WTC11 (cell line): ENCODE measurements around the gene STXBP3. TPM values are rescaled to one million over a fixed set of nuclear protein-coding genes. Genes with fewer than 3 reads are reported as not detected.

Source experiments
- ATAC-seq: fragments of 200-7000 bp; cut with Tn5 transposase; 2 replicates; pipeline ENCODE4 v1.10.0; 2021; ENCODE audit warnings: mild to moderate bottlenecking, moderate library complexity
- CTCF ChIA-PET: fragments of 300-600 bp; sonication (Branson Sonifier 250); formaldehyde crosslinking; loops from one replicate; lab custom pipeline; 2021; ENCODE audit warnings: antibody characterized with exemption; lab: Charles Lee
- POLR2A ChIA-PET: fragments of 350-600 bp; sonication (Branson Sonifier 250); formaldehyde crosslinking; loops from one replicate; lab custom pipeline; 2021; ENCODE audit warnings: antibody characterized with exemption; lab: Charles Lee
- DNase-seq: peaks from one replicate; pipeline ENCODE4 v3.0.0; 2021; ENCODE audit warnings: low spot score
- H3K27ac Mint-ChIP-seq: 2 replicates; pipeline ENCODE4 v1.8.0; 2021; ENCODE audit warnings: mixed read lengths
- H3K27me3 Mint-ChIP-seq: 2 replicates; pipeline ENCODE4 v1.8.0; 2021; ENCODE audit warnings: low read depth, mild to moderate bottlenecking, moderate library complexity, mixed read lengths
- H3K36me3 Mint-ChIP-seq: 2 replicates; pipeline ENCODE4 v1.8.0; 2021; ENCODE audit warnings: mixed read lengths
- H3K4me1 Mint-ChIP-seq: 2 replicates; pipeline ENCODE4 v1.8.0; 2022; ENCODE audit warnings: mixed read lengths
- H3K4me3 Mint-ChIP-seq: 2 replicates; pipeline ENCODE4 v1.8.0; 2021; ENCODE audit warnings: mild to moderate bottlenecking, moderate library complexity, mixed read lengths
- H3K9me3 Mint-ChIP-seq: 2 replicates; pipeline ENCODE4 v1.8.0; 2021; ENCODE audit warnings: mixed read lengths
- ATF1 ChIP-seq: sonication (generic); formaldehyde crosslinking; IDR thresholded peaks from 2 replicates; pipeline ENCODE4 v1.8.1; 2023; ENCODE audit warnings: mild to moderate bottlenecking, moderate library complexity, missing genetic modification reagents
- FOXJ3 ChIP-seq: sonication (generic); formaldehyde crosslinking; IDR thresholded peaks from 2 replicates; pipeline ENCODE4 v1.9.0; 2021; ENCODE audit warnings: missing genetic modification reagents, mild to moderate bottlenecking, borderline replicate concordance
- FOXP1 ChIP-seq: sonication (generic); formaldehyde crosslinking; IDR thresholded peaks from 2 replicates; pipeline ENCODE4 v1.8.0; 2022; ENCODE audit warnings: missing genetic modification reagents, mild to moderate bottlenecking, moderate library complexity, borderline replicate concordance
- GRHL2 ChIP-seq: fragments of 250-450 bp; sonication (Bioruptor Pico); IDR thresholded peaks from 2 replicates; pipeline ENCODE4 v1.8.0; 2022; ENCODE audit warnings: mild to moderate bottlenecking, moderate library complexity; ENCODE audit not compliant: insufficient replicate concordance, severe bottlenecking
- IRF2 ChIP-seq: sonication (generic); formaldehyde crosslinking; IDR thresholded peaks from 2 replicates; pipeline ENCODE4 v1.8.0; 2022; ENCODE audit warnings: low read depth, missing genetic modification reagents, borderline replicate concordance
- JAZF1 ChIP-seq: fragments of 250-450 bp; sonication (Bioruptor Pico); IDR thresholded peaks from 2 replicates; pipeline ENCODE4 v1.9.0; 2021; ENCODE audit warnings: moderate library complexity, mild to moderate bottlenecking, inconsistent platforms
- JUN ChIP-seq: sonication (generic); formaldehyde crosslinking; IDR thresholded peaks from 2 replicates; pipeline ENCODE4 v1.8.0; 2023; ENCODE audit warnings: mild to moderate bottlenecking, missing genetic modification reagents
- NFATC4 ChIP-seq: fragments of 250-450 bp; sonication (Bioruptor Pico); IDR thresholded peaks from 2 replicates; pipeline ENCODE4 v1.9.0; 2021; ENCODE audit warnings: mild to moderate bottlenecking
- NR1H2 ChIP-seq: sonication (generic); formaldehyde crosslinking; IDR thresholded peaks from 2 replicates; pipeline ENCODE4 v1.9.0; 2021; ENCODE audit warnings: mild to moderate bottlenecking, moderate library complexity, missing genetic modification reagents
- NR3C1 ChIP-seq: sonication (generic); formaldehyde crosslinking; conservative IDR thresholded peaks from 2 replicates; pipeline ENCODE4 v1.8.1; 2023; ENCODE audit warnings: low read depth, mild to moderate bottlenecking, missing genetic modification reagents
- TCF7 ChIP-seq: sonication (generic); formaldehyde crosslinking; IDR thresholded peaks from 2 replicates; pipeline ENCODE4 v1.8.0; 2022; ENCODE audit warnings: mild to moderate bottlenecking, low read depth, missing genetic modification reagents, moderate library complexity
- TP53 ChIP-seq: sonication (generic); formaldehyde crosslinking; IDR thresholded peaks from 2 replicates; pipeline ENCODE4 v1.8.1; 2023; ENCODE audit warnings: mild to moderate bottlenecking, missing genetic modification reagents
- ZNF219 ChIP-seq: sonication (generic); formaldehyde crosslinking; IDR thresholded peaks from 2 replicates; pipeline ENCODE4 v1.8.0; 2023; ENCODE audit warnings: missing genetic modification reagents, mild to moderate bottlenecking, borderline replicate concordance
- ZNF232 ChIP-seq: sonication (generic); formaldehyde crosslinking; IDR thresholded peaks from 2 replicates; pipeline ENCODE4 v1.8.0; 2022; ENCODE audit warnings: mild to moderate bottlenecking, missing genetic modification reagents
- ZNF317 ChIP-seq: sonication (generic); formaldehyde crosslinking; IDR thresholded peaks from 2 replicates; pipeline ENCODE4 v1.8.1; 2023; ENCODE audit warnings: low read depth, mild to moderate bottlenecking, moderate library complexity, missing genetic modification reagents, borderline replicate concordance
- ZNF416 ChIP-seq: fragments of 250-450 bp; sonication (Bioruptor Pico); IDR thresholded peaks from 2 replicates; pipeline ENCODE4 v1.9.0; 2021; ENCODE audit warnings: mild to moderate bottlenecking, inconsistent platforms
- total RNA-seq: library from RNA; stranded (reverse); gene quantifications from 3 replicates; pipeline ENCODE4 v1.2.3, GENCODE V29; 2021
- TF ChIP-seq, protein P1 (sequence below): sonication (generic); formaldehyde crosslinking; IDR thresholded peaks from 2 replicates; pipeline ENCODE4 v1.8.0; 2022; ENCODE audit warnings: mild to moderate bottlenecking, missing genetic modification reagents
- TF ChIP-seq, protein P2 (sequence below): sonication (generic); formaldehyde crosslinking; IDR thresholded peaks from 2 replicates; pipeline ENCODE4 v1.8.1; 2023; ENCODE audit warnings: mild to moderate bottlenecking, missing genetic modification reagents, borderline replicate concordance
- TF ChIP-seq, protein P3 (sequence below): sonication (generic); formaldehyde crosslinking; conservative IDR thresholded peaks from 2 replicates; pipeline ENCODE4 v1.8.1; 2022; ENCODE audit warnings: mild to moderate bottlenecking, missing genetic modification reagents
- TF ChIP-seq, protein P4 (sequence below): sonication (generic); formaldehyde crosslinking; IDR thresholded peaks from 2 replicates; pipeline ENCODE4 v1.8.1; 2022; ENCODE audit warnings: low read depth, mild to moderate bottlenecking, moderate library complexity, missing genetic modification reagents, borderline replicate concordance
- TF ChIP-seq, protein P5 (sequence below): fragments of 250-450 bp; sonication (Bioruptor Pico); IDR thresholded peaks from 2 replicates; pipeline ENCODE4 v1.9.0; 2021; ENCODE audit warnings: moderate library complexity, mild to moderate bottlenecking, inconsistent platforms, borderline replicate concordance

STXBP3 gene
- total RNA-seq, 1 experiment from 2014 or later, result 26.1 TPM

DNA sequence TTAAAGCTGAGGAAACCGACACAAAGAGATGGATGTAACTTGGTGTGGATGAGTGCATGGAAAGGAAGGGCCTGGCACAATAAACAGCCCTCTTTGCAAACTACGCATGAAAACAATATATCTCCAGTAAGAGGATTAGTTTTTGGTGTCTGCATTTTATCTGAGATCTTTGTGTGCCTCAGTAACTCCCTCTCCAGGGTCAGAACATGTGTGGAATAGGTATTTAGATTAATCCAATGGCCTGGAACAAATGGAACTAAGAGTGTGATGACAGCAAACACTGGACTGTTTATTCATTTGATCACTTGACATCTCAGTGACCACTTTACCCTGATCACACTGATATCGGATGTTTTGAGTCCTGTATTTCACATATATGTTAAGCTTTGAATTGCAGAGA is 65.1 kb downstream of the STXBP3 start (continued):
- TF ChIP-seq, protein P1, sequence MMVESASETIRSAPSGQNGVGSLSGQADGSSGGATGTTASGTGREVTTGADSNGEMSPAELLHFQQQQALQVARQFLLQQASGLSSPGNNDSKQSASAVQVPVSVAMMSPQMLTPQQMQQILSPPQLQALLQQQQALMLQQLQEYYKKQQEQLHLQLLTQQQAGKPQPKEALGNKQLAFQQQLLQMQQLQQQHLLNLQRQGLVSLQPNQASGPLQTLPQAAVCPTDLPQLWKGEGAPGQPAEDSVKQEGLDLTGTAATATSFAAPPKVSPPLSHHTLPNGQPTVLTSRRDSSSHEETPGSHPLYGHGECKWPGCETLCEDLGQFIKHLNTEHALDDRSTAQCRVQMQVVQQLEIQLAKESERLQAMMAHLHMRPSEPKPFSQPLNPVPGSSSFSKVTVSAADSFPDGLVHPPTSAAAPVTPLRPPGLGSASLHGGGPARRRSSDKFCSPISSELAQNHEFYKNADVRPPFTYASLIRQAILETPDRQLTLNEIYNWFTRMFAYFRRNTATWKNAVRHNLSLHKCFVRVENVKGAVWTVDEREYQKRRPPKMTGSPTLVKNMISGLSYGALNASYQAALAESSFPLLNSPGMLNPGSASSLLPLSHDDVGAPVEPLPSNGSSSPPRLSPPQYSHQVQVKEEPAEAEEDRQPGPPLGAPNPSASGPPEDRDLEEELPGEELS (CRISPR knock-in tag), result no peak
- TF ChIP-seq NR1H2 (CRISPR knock-in tag), result no peak
- TF ChIP-seq GRHL2 (CRISPR knock-in tag), result no peak
- TF ChIP-seq ATF1 (CRISPR knock-in tag), result no peak
- TF ChIP-seq, protein P2, sequence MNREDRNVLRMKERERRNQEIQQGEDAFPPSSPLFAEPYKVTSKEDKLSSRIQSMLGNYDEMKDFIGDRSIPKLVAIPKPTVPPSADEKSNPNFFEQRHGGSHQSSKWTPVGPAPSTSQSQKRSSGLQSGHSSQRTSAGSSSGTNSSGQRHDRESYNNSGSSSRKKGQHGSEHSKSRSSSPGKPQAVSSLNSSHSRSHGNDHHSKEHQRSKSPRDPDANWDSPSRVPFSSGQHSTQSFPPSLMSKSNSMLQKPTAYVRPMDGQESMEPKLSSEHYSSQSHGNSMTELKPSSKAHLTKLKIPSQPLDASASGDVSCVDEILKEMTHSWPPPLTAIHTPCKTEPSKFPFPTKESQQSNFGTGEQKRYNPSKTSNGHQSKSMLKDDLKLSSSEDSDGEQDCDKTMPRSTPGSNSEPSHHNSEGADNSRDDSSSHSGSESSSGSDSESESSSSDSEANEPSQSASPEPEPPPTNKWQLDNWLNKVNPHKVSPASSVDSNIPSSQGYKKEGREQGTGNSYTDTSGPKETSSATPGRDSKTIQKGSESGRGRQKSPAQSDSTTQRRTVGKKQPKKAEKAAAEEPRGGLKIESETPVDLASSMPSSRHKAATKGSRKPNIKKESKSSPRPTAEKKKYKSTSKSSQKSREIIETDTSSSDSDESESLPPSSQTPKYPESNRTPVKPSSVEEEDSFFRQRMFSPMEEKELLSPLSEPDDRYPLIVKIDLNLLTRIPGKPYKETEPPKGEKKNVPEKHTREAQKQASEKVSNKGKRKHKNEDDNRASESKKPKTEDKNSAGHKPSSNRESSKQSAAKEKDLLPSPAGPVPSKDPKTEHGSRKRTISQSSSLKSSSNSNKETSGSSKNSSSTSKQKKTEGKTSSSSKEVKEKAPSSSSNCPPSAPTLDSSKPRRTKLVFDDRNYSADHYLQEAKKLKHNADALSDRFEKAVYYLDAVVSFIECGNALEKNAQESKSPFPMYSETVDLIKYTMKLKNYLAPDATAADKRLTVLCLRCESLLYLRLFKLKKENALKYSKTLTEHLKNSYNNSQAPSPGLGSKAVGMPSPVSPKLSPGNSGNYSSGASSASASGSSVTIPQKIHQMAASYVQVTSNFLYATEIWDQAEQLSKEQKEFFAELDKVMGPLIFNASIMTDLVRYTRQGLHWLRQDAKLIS (CRISPR knock-in tag), result no peak

DNA sequence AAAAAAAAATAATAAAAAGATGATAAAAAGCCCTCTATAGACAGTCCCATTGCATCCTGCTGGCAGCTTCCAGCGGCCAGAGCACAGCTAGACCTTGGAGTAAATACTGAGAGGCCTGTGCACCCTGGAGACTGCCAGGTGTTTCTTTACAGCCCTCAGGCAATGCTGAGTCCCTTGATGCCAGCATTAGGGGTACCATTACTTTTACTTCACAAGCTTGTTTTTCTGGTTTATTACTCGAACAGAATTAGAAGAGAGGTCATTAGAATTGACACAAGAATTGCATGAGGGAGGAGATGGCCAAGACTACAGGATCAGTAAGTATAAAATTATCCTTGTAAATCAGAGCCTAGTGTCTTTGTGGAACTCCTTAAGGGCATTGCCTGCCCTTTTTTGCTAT is 66.9 kb downstream of the STXBP3 start:
- Mint-ChIP-seq H3K27ac (no peak overlapping the region), H3K4me3 (no peak overlapping the region), H3K27me3 (no peaks in the 10 kb centered on the region), H3K36me3 (peaks cover 3% of the 10 kb centered on the region), H3K9me3 (no peaks in the 10 kb centered on the region), H3K4me1 (peaks cover 35% of the 10 kb centered on the region)
- TF ChIP-seq ZNF232 (CRISPR knock-in tag) (no peak), ZNF416 (CRISPR knock-in tag) (no peak), NR3C1 (CRISPR knock-in tag) (no peak)
- TF ChIP-seq, protein P3, sequence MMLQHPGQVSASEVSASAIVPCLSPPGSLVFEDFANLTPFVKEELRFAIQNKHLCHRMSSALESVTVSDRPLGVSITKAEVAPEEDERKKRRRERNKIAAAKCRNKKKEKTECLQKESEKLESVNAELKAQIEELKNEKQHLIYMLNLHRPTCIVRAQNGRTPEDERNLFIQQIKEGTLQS, result no peak
- TF ChIP-seq, protein P4, sequence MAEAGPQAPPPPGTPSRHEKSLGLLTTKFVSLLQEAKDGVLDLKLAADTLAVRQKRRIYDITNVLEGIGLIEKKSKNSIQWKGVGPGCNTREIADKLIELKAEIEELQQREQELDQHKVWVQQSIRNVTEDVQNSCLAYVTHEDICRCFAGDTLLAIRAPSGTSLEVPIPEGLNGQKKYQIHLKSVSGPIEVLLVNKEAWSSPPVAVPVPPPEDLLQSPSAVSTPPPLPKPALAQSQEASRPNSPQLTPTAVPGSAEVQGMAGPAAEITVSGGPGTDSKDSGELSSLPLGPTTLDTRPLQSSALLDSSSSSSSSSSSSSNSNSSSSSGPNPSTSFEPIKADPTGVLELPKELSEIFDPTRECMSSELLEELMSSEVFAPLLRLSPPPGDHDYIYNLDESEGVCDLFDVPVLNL (CRISPR knock-in tag), result no peak
- ChIA-PET CTCF (no interaction called here), POLR2A (no interaction called here)
- DNase-seq, result no peak
- no peak for ATAC-seq

DNA sequence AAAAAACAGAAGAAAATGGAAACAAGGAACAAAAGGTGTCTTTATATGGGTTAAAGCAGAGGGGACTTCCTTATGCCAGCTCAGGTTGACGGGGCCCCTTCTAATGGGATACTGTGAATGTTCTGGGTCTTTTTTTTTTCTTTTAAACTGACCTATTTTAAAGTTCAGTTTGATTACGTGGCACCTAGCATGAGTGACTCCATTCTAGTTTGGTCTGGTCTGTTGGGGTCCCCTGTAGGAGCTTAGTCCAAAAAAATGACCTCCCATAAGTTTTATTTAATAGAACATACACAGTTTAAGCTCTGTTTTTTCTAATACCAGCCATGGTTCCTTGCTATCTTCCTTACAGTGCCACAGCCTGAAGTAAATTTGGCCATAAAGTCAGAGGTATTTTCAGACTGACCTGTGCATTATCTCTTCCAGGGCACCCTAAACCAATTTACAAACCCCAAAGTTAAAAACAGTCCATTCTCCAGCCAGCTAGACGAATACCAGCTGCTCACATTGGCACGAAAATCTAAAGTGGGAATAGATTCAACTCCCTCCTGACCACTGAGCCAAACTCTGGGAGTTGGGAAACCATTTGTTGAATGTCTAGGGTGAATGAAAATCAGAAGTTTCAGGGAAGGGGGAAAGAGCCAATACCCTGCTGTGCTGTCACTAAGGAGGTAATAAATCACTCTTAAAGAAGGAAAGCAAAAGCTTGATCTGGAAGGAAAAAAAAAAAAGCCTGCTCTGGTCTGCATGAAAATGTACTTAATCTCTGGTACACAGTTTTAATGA is 68.1 kb downstream of the STXBP3 start:
- no peak overlapping the region for H3K4me3 Mint-ChIP-seq
- DNase-seq (no peak), ATAC-seq (no peak)
- ChIA-PET POLR2A (no interaction called here), CTCF (interaction anchor here (0.8 to 0.9 kb wide), 2 partner anchors 14 to 84 kb away, joined by 3 to 4 read pairs; no protein-coding TSS in a partner anchor)
- H3K36me3 Mint-ChIP-seq, result peaks cover 2% of the 10 kb centered on the region; the same call in 1 of the 2 replicates
- peaks cover 35% of the 10 kb centered on the region for H3K4me1 Mint-ChIP-seq
- H3K9me3 Mint-ChIP-seq, result no peaks in the 10 kb centered on the region
- no peaks in the 10 kb centered on the region for H3K27me3 Mint-ChIP-seq
- no peak overlapping the region for H3K27ac Mint-ChIP-seq
- TF ChIP-seq FOXJ3, result no peak
- TF ChIP-seq, protein P5, sequence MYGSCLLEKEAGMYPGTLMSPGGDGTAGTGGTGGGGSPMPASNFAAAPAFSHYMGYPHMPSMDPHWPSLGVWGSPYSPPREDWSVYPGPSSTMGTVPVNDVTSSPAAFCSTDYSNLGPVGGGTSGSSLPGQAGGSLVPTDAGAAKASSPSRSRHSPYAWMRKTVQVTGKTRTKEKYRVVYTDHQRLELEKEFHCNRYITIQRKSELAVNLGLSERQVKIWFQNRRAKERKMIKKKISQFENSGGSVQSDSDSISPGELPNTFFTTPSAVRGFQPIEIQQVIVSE (CRISPR knock-in tag), result no peak
- TF ChIP-seq JAZF1, result no peak
- no peak for TF ChIP-seq FOXP1 (CRISPR knock-in tag)
- no peak for TF ChIP-seq TP53 (CRISPR knock-in tag)
- TF ChIP-seq IRF2, result no peak
- no peak for TF ChIP-seq ZNF317 (CRISPR knock-in tag)
- no peak for TF ChIP-seq TCF7 (CRISPR knock-in tag)
- no peak for TF ChIP-seq NFATC4 (CRISPR knock-in tag)
- TF ChIP-seq GRHL2 (CRISPR knock-in tag), result no peak
- no peak for TF ChIP-seq ZNF219 (CRISPR knock-in tag)
- TF ChIP-seq, protein P1 (CRISPR knock-in tag), result no peak
- TF ChIP-seq JUN, result no peak
- no peak for TF ChIP-seq ATF1 (CRISPR knock-in tag)
